HTERT RPE-1 (cell line): ENCODE measurements around the gene MRM3.
"Not testable (repeated sequence)": the region's sequence is repeated elsewhere in the genome, so short reads cannot be mapped to it uniquely, and the experiment has no call there.

Source experiments
- in situ Hi-C: fragments of 300-500 bp; cut with MboI; formaldehyde crosslinking; loops from 4 replicates; pipeline ENCODE4 v1.14.3; 2020; ENCODE audit warnings: low sequenced_read_pairs

The MRM3 gene

DNA sequence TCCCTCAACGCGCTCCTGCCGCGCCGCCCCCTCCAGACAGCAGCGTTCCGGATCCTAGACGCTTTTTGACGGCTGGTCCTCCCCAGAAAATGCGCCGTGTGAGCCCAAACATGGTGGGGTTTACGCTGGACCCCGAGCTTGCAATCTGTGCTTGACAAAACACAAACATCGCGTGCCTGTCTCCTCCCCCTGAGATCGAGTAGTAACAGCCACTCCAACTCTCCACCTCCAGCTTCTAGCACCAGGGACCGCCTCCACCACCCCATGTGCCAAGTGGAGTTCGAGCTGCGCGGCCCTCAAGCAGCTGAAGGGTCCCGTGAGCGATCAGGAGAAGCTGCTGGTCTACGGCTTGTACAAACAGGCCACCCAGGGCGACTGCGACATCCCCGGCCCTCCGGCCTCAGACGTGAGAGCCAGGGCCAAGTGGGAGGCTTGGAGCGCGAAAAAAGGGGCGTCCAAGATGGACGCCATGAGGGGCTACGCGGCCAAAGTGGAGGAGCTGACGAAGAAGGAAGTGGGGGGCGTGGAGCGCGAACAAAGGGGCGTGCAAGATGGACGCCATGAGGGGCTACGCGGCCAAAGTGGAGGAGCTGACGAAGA, 29.4 kb upstream of the MRM3 start:
- in situ Hi-C loops: no loop called here

- in situ Hi-C loops: no loop called here
Measured at GRCh38 chr17:753418-753817, 28.7 kb upstream of the MRM3 start.

GRCh38 chr17:755319-755961, 26.7 kb upstream of the MRM3 start:
- in situ Hi-C loops: not testable (repeated sequence)

DNA sequence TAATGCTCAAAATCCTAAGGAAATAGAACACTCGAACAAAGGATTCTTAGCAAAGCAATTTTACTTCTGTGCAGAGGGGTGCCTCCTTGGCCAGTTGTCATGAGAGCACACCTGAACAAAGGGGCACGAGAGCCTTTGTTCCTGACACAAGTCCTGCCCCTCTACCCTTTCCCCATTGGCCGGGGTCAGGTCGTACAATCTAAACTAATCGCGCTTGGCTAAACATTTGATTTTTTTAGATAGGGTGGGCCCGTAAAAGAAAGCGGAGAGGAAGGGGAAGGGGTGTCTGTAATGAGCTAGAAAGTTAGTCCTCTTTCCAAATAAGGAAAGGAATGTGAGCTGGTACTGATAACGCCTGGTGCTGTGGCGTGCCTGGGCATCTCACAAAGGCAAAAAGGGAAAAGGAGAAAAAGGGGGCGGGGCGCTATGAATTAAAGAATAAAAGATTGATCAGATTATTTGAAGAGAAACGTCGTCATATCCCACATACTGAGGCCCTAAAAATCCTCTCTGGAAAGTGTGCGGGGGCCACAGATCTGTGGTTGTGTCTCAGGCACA, 26.1 kb upstream of the MRM3 start:
- in situ Hi-C loops: not testable (repeated sequence)

DNA sequence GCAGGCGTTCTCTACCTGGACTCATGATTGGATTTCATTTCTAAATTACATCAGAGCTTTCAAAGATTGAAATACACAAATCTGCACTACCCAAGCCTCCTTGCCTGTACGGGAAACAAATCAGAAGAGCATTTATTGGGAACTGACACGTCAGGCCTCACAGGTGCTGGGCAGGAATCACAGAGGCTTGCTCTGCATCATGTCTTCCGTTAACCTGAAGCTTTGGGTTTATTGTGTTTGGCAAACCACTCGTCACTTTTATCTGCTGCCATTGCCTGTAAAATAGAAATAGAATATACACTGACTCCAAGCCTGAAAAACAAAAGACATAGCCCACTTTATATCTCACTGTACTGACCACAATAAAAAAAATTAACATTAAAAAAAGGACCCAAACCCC, 22.2 kb upstream of the MRM3 start:
- in situ Hi-C loops: no loop called here

DNA sequence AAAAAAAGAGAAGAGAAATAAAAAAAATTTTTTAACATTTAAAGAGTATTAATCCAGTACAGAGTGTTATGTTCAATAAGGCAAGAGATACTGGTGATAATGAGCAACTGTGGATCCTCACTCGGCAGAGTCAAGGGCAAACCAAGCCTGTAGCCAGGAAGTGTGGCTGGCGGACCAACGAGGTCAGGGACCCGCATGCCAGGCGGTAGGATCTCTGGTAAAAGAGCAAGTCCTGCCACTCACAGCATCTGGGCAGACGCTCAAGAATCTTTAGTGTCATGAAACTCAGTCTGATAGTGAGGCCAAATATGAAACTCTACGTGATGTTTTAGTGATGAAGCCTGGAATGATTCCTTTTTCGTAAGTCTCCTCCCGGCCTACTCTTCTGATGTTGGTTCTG, 21.8 kb upstream of the MRM3 start:
- in situ Hi-C loops: no loop called here

DNA sequence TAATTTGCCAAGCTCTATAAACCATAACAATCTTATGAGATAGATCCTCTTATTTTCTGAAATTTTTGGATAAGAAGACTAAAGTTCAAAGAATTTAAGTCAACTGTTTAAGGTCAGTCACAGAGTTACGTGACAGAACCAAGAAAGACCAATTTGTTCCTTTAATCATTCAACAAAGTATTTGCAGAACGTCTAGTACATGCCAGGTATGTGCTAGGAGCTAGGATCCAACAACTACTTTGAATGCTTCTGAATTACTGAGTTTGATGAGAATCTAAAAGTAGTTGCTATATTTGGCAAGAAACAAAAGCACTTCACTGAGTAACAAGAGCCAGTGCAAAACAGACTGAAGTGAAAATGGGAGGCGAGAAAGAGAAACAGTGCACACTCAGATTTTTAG, 15.1 kb upstream of the MRM3 start:
- in situ Hi-C loops: no loop called here

DNA sequence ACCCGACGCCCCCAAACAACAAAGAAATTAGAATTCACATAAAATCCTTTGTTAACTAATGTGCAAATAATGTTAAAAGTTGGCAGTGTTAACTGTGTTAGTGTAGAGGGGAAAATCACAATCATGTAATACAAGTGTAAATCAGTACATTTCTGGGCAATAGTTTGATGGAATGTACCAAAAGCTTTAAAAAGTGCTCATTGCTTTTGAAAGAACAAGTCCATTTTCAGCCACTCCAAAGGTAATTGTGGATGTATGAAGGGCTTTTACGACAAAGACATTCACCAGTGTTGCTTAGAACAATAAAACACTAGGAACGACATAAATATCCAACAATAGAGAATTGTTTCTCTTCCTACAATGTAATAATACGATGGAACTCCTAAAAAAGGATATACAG, 9.1 kb upstream of the MRM3 start:
- in situ Hi-C loops: no loop called here

- in situ Hi-C loops: no loop called here
Measured at GRCh38 chr17:773467-774312, 8.5 kb upstream of the MRM3 start.

GRCh38 chr17:774313-774584, 7.9 kb upstream of the MRM3 start:
- in situ Hi-C loops: no loop called here

DNA sequence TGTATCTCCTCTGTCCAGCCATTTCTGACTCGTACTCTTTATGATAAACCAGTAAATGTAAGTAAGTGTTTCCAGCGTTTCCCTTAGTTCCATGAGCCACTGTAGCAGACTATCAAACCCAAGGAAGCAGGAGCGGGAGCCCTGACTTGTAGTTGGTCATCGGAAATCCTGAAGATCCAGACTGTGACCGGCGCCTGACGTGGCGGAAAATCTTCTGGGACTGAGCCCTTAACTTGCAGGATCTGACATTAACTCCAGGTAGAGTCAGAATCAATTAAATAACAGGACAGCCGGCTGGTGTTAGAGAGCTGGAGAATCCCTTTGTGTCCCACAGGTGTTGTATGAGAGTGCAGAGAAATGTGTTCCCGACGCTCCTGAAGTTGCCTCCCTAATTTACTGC, 4.1 kb upstream of the MRM3 start:
- in situ Hi-C loops: loop anchor here (25.0 kb wide), 1 partner anchor 209 kb away; the partner anchor contains the start of genes NXN and TIMM22

GRCh38 chr17:784143-784542, 2.0 kb downstream of the MRM3 start:
- in situ Hi-C loops: loop anchor here (25.0 kb wide), 1 partner anchor 203 kb away; the partner anchor contains the start of genes NXN and TIMM22

DNA sequence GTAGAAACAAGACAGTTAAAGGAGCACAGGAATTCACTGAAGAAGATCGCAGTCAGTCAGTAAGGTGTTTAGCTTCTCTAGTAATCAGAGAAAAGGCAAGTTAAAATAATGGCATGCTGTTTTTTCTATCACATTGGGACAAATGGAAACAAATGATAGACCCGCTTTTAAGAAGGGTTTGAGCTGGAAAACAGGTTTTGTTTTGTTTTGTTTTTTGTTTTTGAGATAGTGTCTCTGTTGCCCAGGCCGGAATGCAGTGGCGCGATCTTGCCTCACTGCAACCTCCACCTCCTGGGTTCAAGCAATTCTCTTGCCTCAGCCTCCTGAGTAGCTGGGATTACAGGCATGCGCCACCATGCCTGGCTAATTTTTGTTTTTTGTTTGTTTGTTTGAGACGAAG, 3.7 kb downstream of the MRM3 start:
- in situ Hi-C loops: loop anchor here (25.0 kb wide), 1 partner anchor 201 kb away; the partner anchor contains the start of genes NXN and TIMM22

GRCh38 chr17:787641-788221, 5.6 kb downstream of the MRM3 start:
- in situ Hi-C loops: loop anchor here (25.0 kb wide), 1 partner anchor 200 kb away; the partner anchor contains the start of genes NXN and TIMM22

DNA sequence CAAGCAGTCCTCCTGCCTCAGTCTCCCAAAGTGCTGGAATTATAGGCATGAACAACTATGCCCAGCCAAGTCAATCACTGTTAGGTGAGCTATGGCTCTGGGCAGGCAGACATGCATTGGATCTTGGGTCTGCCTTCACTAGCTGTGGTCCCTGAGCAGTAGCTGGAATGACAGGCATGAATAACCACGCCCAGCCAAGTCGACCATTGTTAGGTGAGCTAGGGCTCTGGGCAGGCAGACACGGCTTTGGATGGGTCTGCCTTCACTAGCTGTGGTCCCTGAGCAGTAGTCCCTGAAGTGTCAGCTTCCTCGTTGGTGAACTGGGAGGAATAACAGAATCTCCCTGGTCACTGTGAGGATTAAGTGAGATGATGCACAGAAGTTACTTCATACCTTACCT, 6.4 kb downstream of the MRM3 start:
- in situ Hi-C loops: loop anchor here (25.0 kb wide), 1 partner anchor 199 kb away; the partner anchor contains the start of genes NXN and TIMM22

- in situ Hi-C loops: loop anchor here (25.0 kb wide), 1 partner anchor 198 kb away; the partner anchor contains the start of genes NXN and TIMM22
Measured at GRCh38 chr17:789160-789840, 7.1 kb downstream of the MRM3 start.

DNA sequence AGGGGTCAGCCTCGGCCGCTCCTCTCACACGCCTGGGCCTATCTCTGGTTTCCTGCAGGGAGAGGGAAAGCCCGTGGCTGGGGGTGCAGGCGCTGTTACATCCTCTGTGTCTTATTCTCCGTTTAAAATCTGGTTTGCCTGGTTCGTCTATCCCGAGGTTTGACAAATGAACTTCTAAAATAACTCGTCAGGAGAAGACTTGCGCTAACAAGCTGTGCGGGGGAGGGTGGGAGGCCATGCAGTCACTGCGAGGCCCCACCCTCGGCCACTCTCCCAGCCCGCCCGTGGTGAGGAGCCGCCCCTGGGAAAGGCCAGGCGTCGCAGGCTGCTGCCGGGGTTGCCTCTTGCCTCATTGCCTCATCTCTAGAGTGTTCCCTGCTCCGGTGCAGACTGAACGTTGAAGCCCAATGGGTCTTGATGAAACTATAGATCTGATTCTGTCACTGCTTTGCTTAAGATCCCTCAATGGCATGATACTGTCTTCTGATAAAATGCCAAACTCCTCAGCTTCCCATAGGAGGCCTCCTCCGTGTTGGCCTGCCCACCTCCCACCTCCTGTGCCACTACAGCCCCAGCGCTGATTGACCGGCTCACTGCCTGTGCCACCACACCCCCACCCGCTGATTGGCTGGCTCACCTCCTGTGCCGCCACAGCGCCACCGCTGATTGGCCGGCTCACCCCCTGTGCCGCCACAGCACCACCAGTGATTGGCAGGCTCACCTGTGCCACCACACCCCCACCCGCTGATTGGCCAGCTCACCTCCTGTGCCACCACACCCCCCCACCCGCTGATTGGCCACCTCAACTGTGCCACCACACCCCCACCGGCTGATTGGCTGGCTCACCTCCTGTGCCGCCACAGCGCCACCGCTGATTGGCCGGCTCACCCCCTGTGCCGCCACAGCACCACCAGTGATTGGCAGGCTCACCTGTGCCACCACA, 8.0 kb downstream of the MRM3 start:
- in situ Hi-C loops: loop anchor here (25.0 kb wide), 1 partner anchor 197 kb away; the partner anchor contains the start of genes NXN and TIMM22

- in situ Hi-C loops: loop anchor here (25.0 kb wide), 1 partner anchor 196 kb away; the partner anchor contains the start of genes NXN and TIMM22
Measured at GRCh38 chr17:790874-791247, 8.7 kb downstream of the MRM3 start.

DNA sequence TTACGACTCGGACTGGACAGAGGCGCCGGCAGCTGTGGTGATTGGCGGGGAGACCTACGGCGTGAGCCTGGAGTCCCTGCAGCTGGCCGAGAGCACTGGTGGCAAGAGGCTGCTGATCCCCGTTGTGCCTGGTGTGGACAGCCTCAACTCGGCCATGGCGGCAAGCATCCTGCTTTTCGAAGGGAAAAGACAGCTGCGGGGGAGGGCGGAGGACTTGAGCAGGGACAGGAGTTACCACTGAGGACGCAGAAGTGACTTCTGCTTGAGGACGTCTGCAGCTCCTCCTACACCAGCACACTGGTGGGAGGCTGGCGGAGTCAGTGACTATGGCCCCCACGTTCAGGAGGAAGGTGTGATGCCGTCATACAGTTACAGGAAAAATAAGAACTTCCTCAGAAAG, 9.7 kb downstream of the MRM3 start:
- in situ Hi-C loops: loop anchor here (25.0 kb wide), 1 partner anchor 195 kb away; the partner anchor contains the start of genes NXN and TIMM22
